HG03457 (cell line): ENCODE data around the gene KLF2.
"Not testable (repeated sequence)": the region's sequence is repeated elsewhere in the genome, so short reads cannot be mapped to it uniquely, and the experiment has no call there.

Source experiments
- ATAC-seq: cut with Tn5 transposase; IDR thresholded peaks from one replicate; pipeline ENCODE4 v1.9.1; 2021; ENCODE audit warnings: moderate number of reproducible peaks; ENCODE audit not compliant: unreplicated experiment

Gene KLF2

DNA sequence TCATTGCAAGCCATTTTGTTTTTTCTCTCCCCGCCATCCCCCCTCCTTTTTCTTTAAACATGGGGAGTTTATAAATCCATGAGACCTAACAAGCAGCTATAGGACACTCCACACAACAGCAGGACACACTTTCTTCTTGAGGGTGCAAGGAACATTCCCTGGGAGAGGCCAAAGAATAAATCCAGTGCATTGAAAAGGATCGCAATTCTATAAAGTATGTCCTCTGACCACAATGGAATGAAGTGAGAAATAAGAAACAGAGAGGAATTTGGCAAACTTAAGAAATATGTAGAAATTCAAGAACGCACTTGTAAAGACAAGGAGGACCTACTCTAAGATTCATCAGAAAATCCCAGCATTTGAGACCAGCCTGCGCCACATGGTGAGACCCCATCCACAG is 11.9 kb downstream of the KLF2 start:
- ATAC-seq, result no peak

DNA sequence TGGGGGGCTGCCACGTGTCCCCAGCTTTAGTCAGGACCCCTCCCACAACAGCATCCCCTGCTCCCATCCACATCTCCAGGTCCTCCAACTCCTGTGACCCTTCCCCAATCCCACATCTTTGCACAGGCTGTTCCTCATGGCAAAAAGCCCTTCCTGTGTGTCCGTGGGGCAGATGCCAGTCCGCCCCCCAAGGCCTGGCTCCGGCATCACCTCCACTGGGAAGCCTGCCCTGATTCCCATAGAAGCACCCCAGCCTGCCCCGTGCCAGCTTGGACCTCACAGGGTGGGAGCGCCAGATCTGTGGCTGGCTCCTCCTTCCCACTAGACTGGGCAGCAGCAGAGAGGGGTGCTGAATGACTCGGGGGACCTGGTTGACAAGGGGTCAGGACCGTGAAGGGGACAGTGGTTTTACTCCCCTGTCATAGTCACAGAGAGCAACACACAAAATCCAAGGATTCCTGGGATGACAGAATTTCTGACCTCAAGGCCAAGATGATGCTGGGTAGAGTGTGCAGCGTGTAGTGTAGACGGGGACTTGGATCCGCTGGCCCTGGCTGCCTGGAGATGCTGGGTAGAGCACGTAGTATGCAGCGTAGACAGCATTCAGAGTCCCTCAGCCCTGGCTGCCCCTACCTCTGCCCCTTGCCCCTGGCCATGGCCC is 13.3 kb downstream of the KLF2 start:
- no peak for ATAC-seq

DNA sequence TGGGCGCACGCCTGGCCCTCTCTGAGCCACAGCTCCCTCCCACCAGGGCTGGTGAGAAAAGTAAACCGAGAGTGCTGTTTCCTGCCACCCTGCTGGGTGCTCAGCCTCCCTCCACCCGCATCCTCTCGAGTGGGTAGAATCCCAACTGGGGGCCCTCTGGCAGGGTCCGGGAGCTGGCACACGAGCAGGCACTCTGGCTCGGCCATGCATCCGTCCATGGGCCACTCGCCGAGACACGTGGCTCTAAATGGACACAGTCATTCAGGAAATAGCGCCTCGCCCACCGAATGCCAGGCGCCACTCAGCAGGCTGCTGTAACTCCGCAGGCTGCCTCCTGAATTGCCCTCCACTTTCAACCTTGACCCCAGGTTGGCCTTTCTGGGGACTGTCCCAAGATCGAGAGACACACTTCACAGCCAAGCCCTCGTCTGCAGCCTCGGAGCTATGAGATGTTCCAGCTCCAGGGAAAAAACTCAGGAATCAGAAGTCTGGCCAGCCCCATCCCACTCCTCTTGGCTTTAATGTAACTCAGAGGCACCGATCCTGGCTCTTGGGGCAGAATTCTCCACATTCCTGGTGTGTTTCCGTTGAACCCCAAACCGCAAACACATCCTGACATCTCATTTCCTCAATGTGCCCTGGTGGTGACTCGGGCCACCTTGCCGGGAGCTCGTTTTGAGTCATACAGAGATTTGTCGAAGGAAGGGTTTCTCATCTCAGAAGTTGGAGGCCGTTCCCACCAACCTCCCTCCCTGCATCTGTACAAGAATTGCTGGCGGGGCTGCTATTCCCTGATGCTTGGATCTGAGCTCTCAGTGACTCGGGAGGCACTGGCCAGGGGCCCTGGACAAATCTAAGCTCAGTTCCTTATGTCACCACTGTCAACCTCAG is 14.1 kb downstream of the KLF2 start:
- no peak for ATAC-seq

DNA sequence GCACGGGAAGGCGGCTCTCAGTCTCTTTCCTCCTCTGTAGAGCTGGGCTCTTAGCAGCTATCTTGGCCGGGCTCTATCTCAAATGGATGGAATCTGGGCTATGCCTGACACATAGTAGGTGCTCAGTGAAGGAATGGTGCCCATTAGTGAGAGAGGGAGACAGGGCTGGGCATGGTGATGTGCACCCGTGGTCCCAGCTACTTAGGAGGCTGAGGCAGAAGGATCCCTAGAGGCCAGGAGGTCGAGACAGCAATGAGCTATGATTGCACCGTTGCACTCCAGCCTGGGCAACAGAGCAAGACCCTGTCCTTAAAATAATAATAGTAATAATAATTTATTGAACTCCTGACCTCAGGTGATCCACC is 14.7 kb downstream of the KLF2 start:
- ATAC-seq, result no peak

DNA sequence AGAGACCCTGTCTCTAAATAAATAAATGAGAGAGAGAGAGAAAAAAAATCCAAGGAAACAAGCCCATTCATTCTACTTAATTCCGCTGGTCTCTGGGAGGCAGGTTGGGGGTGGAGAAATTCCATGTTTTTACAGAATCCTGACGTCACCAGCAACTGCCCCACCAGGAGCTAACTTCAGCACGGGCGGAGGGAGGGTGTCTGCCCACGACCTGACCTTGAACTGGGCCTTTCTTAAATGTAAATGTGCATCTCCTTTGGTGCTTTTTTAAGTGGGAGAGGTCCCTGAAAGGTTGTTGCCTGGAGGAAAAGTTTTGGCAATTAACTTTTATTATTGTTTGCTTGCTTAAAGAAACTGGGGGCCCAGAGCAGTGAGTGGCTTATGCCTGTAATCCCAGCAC is 15.5 kb downstream of the KLF2 start:
- ATAC-seq, result no peak

- ATAC-seq, result no peak
Measured at GRCh38 chr19:16340654-16341053, 16.0 kb downstream of the KLF2 start.

GRCh38 chr19:16342002-16342715 is 17.5 kb downstream of the KLF2 start:
- ATAC-seq, result no peak

DNA sequence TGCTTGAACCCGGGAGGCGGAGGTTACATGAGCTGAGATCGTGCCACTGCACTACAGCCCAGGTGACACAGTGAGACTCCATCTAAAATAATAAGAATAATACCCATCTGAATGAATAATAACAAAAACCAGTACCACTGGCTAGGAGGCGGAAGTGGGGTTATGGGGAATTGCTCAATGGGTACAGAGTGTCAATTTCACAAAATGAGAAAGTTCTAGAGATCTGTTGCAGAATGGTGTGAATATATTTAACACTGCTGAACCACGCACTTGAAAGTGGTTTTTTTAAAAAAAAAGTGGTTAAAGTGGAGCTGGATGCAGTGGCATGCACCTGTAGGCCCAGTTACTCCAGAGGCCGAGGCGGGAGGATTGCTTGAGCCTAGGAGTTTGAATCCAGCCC is 18.5 kb downstream of the KLF2 start:
- no peak for ATAC-seq

DNA sequence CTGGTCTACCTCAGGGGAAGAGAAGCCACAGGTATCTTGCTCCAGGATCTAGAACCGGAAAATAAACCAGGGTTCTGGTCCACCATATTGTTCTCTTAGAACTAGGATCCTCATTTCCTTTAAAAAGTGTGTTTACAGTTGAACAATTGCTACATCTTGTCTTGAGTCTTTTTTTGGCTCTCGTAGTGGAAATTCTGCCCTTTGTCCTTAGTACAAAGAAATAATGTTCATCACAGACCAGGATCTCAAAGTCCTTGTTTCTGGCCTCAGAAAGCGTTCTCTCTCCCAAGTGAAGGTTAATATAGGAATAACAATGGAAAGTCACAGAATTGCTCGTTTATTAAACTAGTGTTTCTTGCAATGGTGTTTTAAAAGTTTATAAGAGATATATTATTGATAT is 20.8 kb downstream of the KLF2 start:
- no peak for ATAC-seq

- not testable (repeated sequence) for ATAC-seq
Measured at GRCh38 chr19:16347099-16347498, 22.5 kb downstream of the KLF2 start.

- no peak for ATAC-seq
Measured at GRCh38 chr19:16347706-16348105, 23.1 kb downstream of the KLF2 start.

DNA sequence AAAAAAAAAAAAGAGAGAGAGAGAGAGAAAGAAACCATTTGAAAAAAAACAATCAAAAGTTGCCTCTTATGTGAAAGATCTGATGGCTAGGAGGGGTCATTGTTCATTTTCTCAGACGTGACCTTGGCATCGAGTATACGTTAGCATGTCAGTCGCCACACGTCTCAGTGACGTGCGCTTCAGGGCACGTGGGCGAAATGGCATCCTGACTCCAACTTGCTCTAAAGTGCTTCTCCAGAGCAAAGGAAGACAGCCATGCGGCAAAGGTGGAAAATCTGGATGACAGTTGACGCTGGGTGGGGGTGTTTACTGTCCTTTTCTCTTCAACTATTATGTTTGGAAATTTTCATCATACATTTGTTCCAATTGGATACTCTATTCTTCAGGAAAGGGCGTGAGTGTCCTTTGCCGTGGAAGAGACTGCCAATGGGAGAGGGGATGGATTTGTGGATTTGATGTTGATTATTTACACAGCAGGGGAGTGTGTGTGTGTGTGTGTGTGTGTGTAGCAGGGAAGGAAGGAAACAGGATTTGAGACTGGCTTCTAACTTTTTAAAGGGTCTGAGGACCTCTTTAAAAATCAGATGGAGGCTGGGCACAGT is 25.0 kb downstream of the KLF2 start:
- no peak for ATAC-seq

- ATAC-seq, result no peak
Measured at GRCh38 chr19:16351133-16351809, 26.6 kb downstream of the KLF2 start.

DNA sequence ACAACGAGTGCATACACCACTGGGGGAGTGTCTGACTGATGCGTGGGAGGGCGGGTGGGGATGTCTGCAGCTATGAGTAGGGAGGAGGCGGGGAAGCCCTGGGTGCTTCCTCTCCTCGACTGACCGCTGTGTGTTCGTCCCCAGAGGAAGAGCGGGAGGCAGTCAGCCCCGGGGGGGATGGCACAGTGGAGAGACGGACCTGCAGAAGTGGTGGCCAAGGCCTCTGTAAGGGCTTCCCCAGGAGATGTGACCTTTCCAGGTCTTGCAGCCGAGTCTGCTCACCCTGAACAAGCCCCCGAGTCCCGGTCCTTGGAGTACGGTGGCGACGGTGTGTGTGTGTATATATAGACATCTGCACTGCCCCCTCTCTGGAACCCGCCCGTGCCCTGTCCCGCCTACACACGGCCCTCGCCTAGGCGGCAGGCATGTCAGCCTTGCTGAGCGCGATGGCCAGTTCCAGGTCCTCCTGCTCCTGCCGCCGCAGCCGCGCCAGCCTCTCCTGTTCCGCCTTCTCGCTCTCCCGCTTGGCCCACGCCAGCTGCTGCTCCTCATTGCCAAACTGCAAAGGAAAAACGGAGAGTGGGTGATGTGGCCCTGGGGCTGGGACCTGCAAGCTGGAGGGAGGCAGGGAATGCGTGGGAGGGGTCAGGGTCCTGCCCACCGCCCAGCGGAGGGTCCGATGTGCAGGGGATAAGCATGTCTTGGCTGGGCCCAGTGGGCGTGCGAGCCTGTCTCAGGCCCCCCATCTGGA is 30.8 kb downstream of the KLF2 start:
- ATAC-seq, result no peak

GRCh38 chr19:16358456-16358855 is 33.8 kb downstream of the KLF2 start:
- ATAC-seq, result no peak

- ATAC-seq, result no peak
Measured at GRCh38 chr19:16359074-16359473, 34.4 kb downstream of the KLF2 start.

- ATAC-seq, result no peak
Measured at GRCh38 chr19:16359964-16360363, 35.3 kb downstream of the KLF2 start.

GRCh38 chr19:16360738-16361137 is 36.1 kb downstream of the KLF2 start:
- ATAC-seq, result no peak

GRCh38 chr19:16361254-16361653 is 36.6 kb downstream of the KLF2 start:
- ATAC-seq, result no peak

GRCh38 chr19:16361926-16362325 is 37.3 kb downstream of the KLF2 start:
- no peak for ATAC-seq
